Transverse colon (tissue), 4 donors: Measurements from ENCODE around the gene OCA2. TPM values are rescaled to one million over a fixed set of nuclear protein-coding genes. Genes with fewer than 3 reads are reported as not detected.

Experiments
- DNase-seq: peaks from one replicate; pipeline ENCODE4 v3.0.0-alpha.2; 2019
- H3K27ac ChIP-seq, 4 donors: fragments of 200-600 bp; sonication (generic); 2 replicates each; pipeline ENCODE4 v1.5.1; 2016 to 2018; ENCODE audit warnings: inconsistent platforms in 4 of 4
- H3K27me3 ChIP-seq: fragments of 200-600 bp; sonication (generic); 2 replicates; pipeline ENCODE4 v1.5.1; 2017; ENCODE audit warnings: inconsistent platforms
- H3K36me3 ChIP-seq, 4 donors: fragments of 200-600 bp; sonication (generic); 2 replicates each; pipeline ENCODE4 v1.5.1; 2017 to 2019; ENCODE audit warnings: inconsistent platforms in 4 of 4
- H3K4me1 ChIP-seq, 4 donors: fragments of 200-600 bp; sonication (generic); 2 replicates each; pipeline ENCODE4 v1.5.1; 2017 to 2020; ENCODE audit warnings: inconsistent platforms in 4 of 4
- H3K4me3 ChIP-seq, 4 donors: fragments of 200-600 bp; sonication (generic); 1 replicate in 1 of 4; 2 replicates in 3 of 4; pipeline versions ENCODE4 v1.5.1 to v1.6.1; 2017 to 2019; ENCODE audit warnings: inconsistent platforms in 4 of 4
- H3K9me3 ChIP-seq, 2 donors: fragments of 200-600 bp; sonication (generic); 2 replicates each; pipeline ENCODE4 v1.5.1; 2017 to 2019; ENCODE audit warnings: inconsistent platforms in 2 of 2
- CTCF ChIP-seq, 5 experiments: fragments of 200-600 bp in 3 of 5; fragments of 450-650 bp in 2 of 5; sonication (generic) in 3 of 5; IDR thresholded peaks; 1 replicate in 2 of 5; 2 replicates in 3 of 5; pipeline ENCODE4 v1.5.1; 2016 to 2017; ENCODE audit warnings: antibody characterized with exemption in 5 of 5, inconsistent platforms in 3 of 5, mild to moderate bottlenecking in 2 of 5, moderate library complexity in 1 of 5
- EP300 ChIP-seq: sonication (generic); formaldehyde crosslinking; IDR thresholded peaks from one replicate; pipeline ENCODE4 v1.6.1; 2017; ENCODE audit warnings: antibody characterized with exemption, low read depth
- POLR2A ChIP-seq: fragments of 450-650 bp; IDR thresholded peaks from one replicate; pipeline ENCODE4 v1.6.1; 2016; ENCODE audit warnings: antibody characterized with exemption, mild to moderate bottlenecking, moderate library complexity
- POLR2AphosphoS5 ChIP-seq, 3 donors: sonication (generic); formaldehyde crosslinking; IDR thresholded peaks; one replicate each; pipeline ENCODE4 v1.6.1; 2016; ENCODE audit warnings: antibody characterized with exemption in 3 of 3
- WGBS, 2 donors: methylation state at CpG; one replicate each; pipeline ENCODE4 v1.1.5; 2018; ENCODE audit warnings: low coverage in 1 of 2; 5-methylcytosine and 5-hydroxymethylcytosine counted together
- in situ Hi-C, 4 donors: fragments of 200-750 bp; cut with MboI; loops; one replicate each; pipeline versions ENCODE4 v1.15.0 to v1.15.1; 2017; ENCODE audit warnings: low sequenced_read_pairs in 3 of 4, low pct_ligation_motif_present in 1 of 4, low pct_unique_long_range_greater_than_20kb in 1 of 4
- intact Hi-C: fragments of 100-400 bp; cut with DNase I; formaldehyde crosslinking; loops from one replicate; pipeline ENCODE4 v1.15.1; 2023; ENCODE audit warnings: low total_unique reads
- total RNA-seq, 4 donors: library from RNA; depleted of rRNA; stranded (reverse); fragments of >200 nt; gene quantifications; one replicate each; pipeline ENCODE4 v1.1.0, GENCODE V29; 2016

OCA2 gene
- total RNA-seq, 4 donors from 2014 or later: 1.4 to 1.9 TPM; not detected in 2

- WGBS, 2 donors: 95 to 100% methylated on average over 1 to 4 of the region's 4 CpGs
Measured at GRCh38 chr15:27989838-27990237, 109.3 kb downstream of the OCA2 start.

GRCh38 chr15:27989427-27989826 lies 109.7 kb downstream of the OCA2 start:
- Histone ChIP-seq H3K27me3 (no peaks in the 10 kb centered on the region), H3K4me1 (no peaks in the 10 kb centered on the region), H3K9me3 (no peaks in the 10 kb centered on the region), H3K27ac (no peak overlapping the region), H3K4me3 (no peak overlapping the region), H3K36me3 (no peaks in the 10 kb centered on the region)
- in situ Hi-C loops: no loop called here
- intact Hi-C loops: no loop called here
- no peak for DNase-seq
- 85% methylated on average over 13 of the region's 13 CpGs; no CpG with 5 or more reads in 1 of the 2 donors for WGBS, 2 donors
- TF ChIP-seq POLR2A: no peak
- no peak for TF ChIP-seq CTCF (IDR thresholded peaks at IDR 0.05)
- no peak for TF ChIP-seq POLR2AphosphoS5 (IDR thresholded peaks at IDR 0.05)
- no peak for TF ChIP-seq EP300

More at GRCh38 chr15:27989838-27990237, 109.3 kb downstream of the OCA2 start:
- Histone ChIP-seq H3K27ac (no peak overlapping the region), H3K9me3 (no peaks in the 10 kb centered on the region), H3K27me3 (no peaks in the 10 kb centered on the region), H3K4me1 (no peaks in the 10 kb centered on the region), H3K4me3 (no peak overlapping the region), H3K36me3 (no peaks in the 10 kb centered on the region)
- intact Hi-C loops: no loop called here
- in situ Hi-C loops: no loop called here
- no peak for TF ChIP-seq POLR2AphosphoS5 (IDR thresholded peaks at IDR 0.05)
- DNase-seq: no peak

GRCh38 chr15:27985099-27985498 lies 114.0 kb downstream of the OCA2 start:
- Histone ChIP-seq H3K27ac (no peak overlapping the region), H3K4me1 (no peaks in the 10 kb centered on the region), H3K9me3 (no peaks in the 10 kb centered on the region), H3K36me3 (no peaks in the 10 kb centered on the region), H3K27me3 (no peaks in the 10 kb centered on the region), H3K4me3 (no peak overlapping the region)
- intact Hi-C loops: no loop called here
- no peak for DNase-seq
- TF ChIP-seq POLR2A (no peak), POLR2AphosphoS5 (IDR thresholded peaks at IDR 0.05) (no peak), EP300 (no peak), CTCF (IDR thresholded peaks at IDR 0.05) (no peak)
- 90% methylated on average over 13 of the region's 13 CpGs; no CpG with 5 or more reads in 1 of the 2 donors for WGBS, 2 donors
- in situ Hi-C loops: no loop called here

GRCh38 chr15:27983496-27983895 lies 115.6 kb downstream of the OCA2 start:
- no peak overlapping the region for H3K27ac ChIP-seq
- H3K9me3 ChIP-seq: no peaks in the 10 kb centered on the region
- in situ Hi-C loops: no loop called here
- intact Hi-C loops: no loop called here
- no peaks in the 10 kb centered on the region for H3K4me1 ChIP-seq
- H3K27me3 ChIP-seq: no peaks in the 10 kb centered on the region
- TF ChIP-seq CTCF (IDR thresholded peaks at IDR 0.05) (no peak), POLR2AphosphoS5 (IDR thresholded peaks at IDR 0.05) (no peak), POLR2A (no peak), EP300 (no peak)
- WGBS, 2 donors: 73 to 90% methylated on average over 2 to 9 of the region's 9 CpGs
- DNase-seq: no peak
- H3K36me3 ChIP-seq: no peaks in the 10 kb centered on the region
- no peak overlapping the region for H3K4me3 ChIP-seq

GRCh38 chr15:27977696-27978095 lies 121.4 kb downstream of the OCA2 start:
- in situ Hi-C loops (no loop called here), intact Hi-C loops (no loop called here)
- Histone ChIP-seq H3K27me3 (no peaks in the 10 kb centered on the region), H3K4me3 (no peak overlapping the region), H3K27ac (no peak overlapping the region), H3K9me3 (peaks cover 0 to 4% of the 10 kb centered on the region in 2 donors), H3K36me3 (no peaks in the 10 kb centered on the region), H3K4me1 (no peaks in the 10 kb centered on the region)
- TF ChIP-seq POLR2A (no peak), POLR2AphosphoS5 (IDR thresholded peaks at IDR 0.05) (no peak), CTCF (IDR thresholded peaks at IDR 0.05) (no peak), EP300 (no peak)
- DNase-seq: no peak
- whole genome bisulfite sequencing, 2 donors: 67 to 76% methylated on average over 3 to 4 of the region's 4 CpGs
